Measurements from ENCODE around the gene GOT2. TPM values are rescaled to one million over a fixed set of nuclear protein-coding genes. Genes with fewer than 3 reads are reported as not detected.
"Not testable (repeated sequence)": the region's sequence is repeated elsewhere in the genome, so short reads cannot be mapped to it uniquely, and the experiment has no call there.

Gene GOT2
- total and polyA plus RNA-seq, 2 experiments from 2014 or later = 83.8 to 103 TPM

- TF ChIP-seq EZH2phosphoT487 (IDR thresholded peaks at IDR 0.05; ENCODE audit: low read depth, severe bottlenecking, unreplicated experiment) (no peak), EZH2 (IDR thresholded peaks at IDR 0.05; ENCODE audit: borderline replicate concordance) (no peak), CTCF (IDR thresholded peaks at IDR 0.05; ENCODE audit: poor library complexity) (no peak)
- 81% methylated on average over 1 of the region's 1 CpG for WGBS (ENCODE audit: low lambda C conversion rate, missing lambda C conversion rate)
- Histone ChIP-seq H3K79me2 (no peaks in the 10 kb centered on the region), H3K27ac (no peak overlapping the region), H3K36me3 (replicated peaks; ENCODE audit: insufficient read depth, low read depth) (no peaks in the 10 kb centered on the region), H3K4me1 (ENCODE audit: insufficient read depth) (no peaks in the 10 kb centered on the region), H2AFZ (no peak overlapping the region), H3K4me3 (no peak overlapping the region), H3K4me2 (no peak overlapping the region), H4K20me1 (ENCODE audit: insufficient read depth, poor library complexity, severe bottlenecking) (no peaks in the 10 kb centered on the region), H3K9me3 (ENCODE audit: low read depth) (no peaks in the 10 kb centered on the region), H3K27me3 (no peaks in the 10 kb centered on the region), H3K9me2 (replicated peaks; ENCODE audit: insufficient read depth) (no peaks in the 10 kb centered on the region)
- no peak for DNase-seq (ENCODE audit: low spot score)
Measured at GRCh38 chr16:58695368-58695767, 38.7 kb downstream of the GOT2 start.

- Histone ChIP-seq H3K27me3 (no peaks in the 10 kb centered on the region), H3K36me3 (replicated peaks; ENCODE audit: insufficient read depth, low read depth) (no peaks in the 10 kb centered on the region), H3K4me2 (no peak overlapping the region), H3K9me2 (replicated peaks; ENCODE audit: insufficient read depth) (no peaks in the 10 kb centered on the region), H2AFZ (no peak overlapping the region), H3K27ac (no peak overlapping the region), H3K4me3 (no peak overlapping the region), H4K20me1 (ENCODE audit: insufficient read depth, poor library complexity, severe bottlenecking) (no peaks in the 10 kb centered on the region), H3K9me3 (ENCODE audit: low read depth) (no peaks in the 10 kb centered on the region), H3K79me2 (no peaks in the 10 kb centered on the region), H3K4me1 (ENCODE audit: insufficient read depth) (no peaks in the 10 kb centered on the region)
- TF ChIP-seq EZH2 (IDR thresholded peaks at IDR 0.05; ENCODE audit: borderline replicate concordance) (no peak), CTCF (IDR thresholded peaks at IDR 0.05; ENCODE audit: poor library complexity) (no peak)
- 95% methylated on average over 1 of the region's 1 CpG for WGBS (ENCODE audit: low lambda C conversion rate, missing lambda C conversion rate)
- DNase-seq (ENCODE audit: low spot score) = no peak
Measured at GRCh38 chr16:58692450-58692849, 41.7 kb downstream of the GOT2 start.

GRCh38 chr16:58686985-58687706, 47.0 kb downstream of the GOT2 start:
- H2AFZ ChIP-seq; H4K20me1 ChIP-seq (ENCODE audit: insufficient read depth, poor library complexity, severe bottlenecking); H3K27me3 ChIP-seq; H3K9me3 ChIP-seq (ENCODE audit: low read depth); H3K9me2 ChIP-seq (replicated peaks; ENCODE audit: insufficient read depth); H3K4me2 ChIP-seq; H3K27ac ChIP-seq; H3K36me3 ChIP-seq (replicated peaks; ENCODE audit: insufficient read depth, low read depth); H3K4me3 ChIP-seq; DNase-seq (ENCODE audit: low spot score): not testable (repeated sequence)
- peaks cover 12% of the 10 kb centered on the region for H3K4me1 ChIP-seq (ENCODE audit: insufficient read depth)
- H3K79me2 ChIP-seq = peaks cover 21% of the 10 kb centered on the region
- WGBS (ENCODE audit: low lambda C conversion rate, missing lambda C conversion rate) = 69% methylated on average over 8 of the region's 8 CpGs

GRCh38 chr16:58685084-58685449, 49.0 kb downstream of the GOT2 start:
- Histone ChIP-seq H4K20me1 (ENCODE audit: insufficient read depth, poor library complexity, severe bottlenecking) (no peaks in the 10 kb centered on the region), H3K36me3 (replicated peaks; ENCODE audit: insufficient read depth, low read depth) (no peaks in the 10 kb centered on the region), H3K9me3 (ENCODE audit: low read depth) (no peaks in the 10 kb centered on the region), H3K79me2 (peaks cover 21% of the 10 kb centered on the region), H2AFZ (peak overlapping the region; percentile 91), H3K27me3 (no peaks in the 10 kb centered on the region), H3K4me1 (ENCODE audit: insufficient read depth) (peaks cover 12% of the 10 kb centered on the region), H3K9me2 (replicated peaks; ENCODE audit: insufficient read depth) (no peaks in the 10 kb centered on the region), H3K27ac (no peak overlapping the region), H3K4me3 (peak overlapping the region; percentile 65), H3K4me2 (peak overlapping the region; percentile 94)
- no peak for DNase-seq (ENCODE audit: low spot score)
- 72% methylated on average over 6 of the region's 6 CpGs for WGBS (ENCODE audit: low lambda C conversion rate, missing lambda C conversion rate)
- TF ChIP-seq EZH2phosphoT487 (IDR thresholded peaks at IDR 0.05; ENCODE audit: low read depth, severe bottlenecking, unreplicated experiment) (no peak), CTCF (IDR thresholded peaks at IDR 0.05; ENCODE audit: poor library complexity) (no peak), EZH2 (IDR thresholded peaks at IDR 0.05; ENCODE audit: borderline replicate concordance) (no peak)
